ENCODE measurements around the gene PRG3.
"Not testable (repeated sequence)": the region's sequence is repeated elsewhere in the genome, so short reads cannot be mapped to it uniquely, and the experiment has no call there.

The PRG3 gene

DNA sequence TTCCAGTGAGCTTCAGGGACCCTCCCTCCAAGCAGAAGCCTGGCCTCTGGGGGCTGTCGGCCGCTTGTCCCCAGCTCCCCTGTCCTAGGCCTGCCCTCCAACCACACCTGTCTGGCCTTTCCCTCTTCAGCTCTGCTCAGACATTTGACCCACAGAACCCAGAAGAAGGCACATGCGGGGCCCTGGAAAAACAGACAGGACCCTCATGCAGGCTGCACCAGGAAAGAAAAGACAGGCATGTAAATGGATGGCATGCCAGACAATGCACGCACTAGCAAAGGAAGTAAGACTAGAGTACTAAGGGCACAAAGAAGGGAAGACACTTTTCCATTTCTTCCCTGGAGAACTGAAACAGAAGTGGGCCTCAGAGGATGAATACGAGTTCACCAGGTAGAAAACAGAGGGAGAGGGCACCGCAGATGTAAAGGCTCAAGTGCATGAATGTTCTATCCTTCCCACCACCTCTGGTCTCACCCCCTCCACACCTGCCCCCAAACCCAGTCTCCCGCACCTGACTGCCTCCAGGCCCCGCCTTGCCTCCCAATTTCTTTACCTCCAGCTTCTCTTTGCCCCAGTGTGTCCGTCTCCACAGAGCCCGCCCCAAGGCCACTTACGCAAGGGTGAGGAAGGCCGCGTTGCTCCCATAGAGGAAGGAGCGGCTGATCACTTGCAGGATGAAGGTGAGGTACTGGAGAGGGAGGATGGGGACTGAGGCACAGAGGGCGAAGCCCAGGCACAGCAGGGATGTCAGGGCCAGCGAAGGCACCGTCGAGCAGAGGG is 28.6 kb upstream of the PRG3 start:
- in situ Hi-C loops (cut with HindIII; ENCODE audit: low sequenced_read_pairs), result no loop called here

DNA sequence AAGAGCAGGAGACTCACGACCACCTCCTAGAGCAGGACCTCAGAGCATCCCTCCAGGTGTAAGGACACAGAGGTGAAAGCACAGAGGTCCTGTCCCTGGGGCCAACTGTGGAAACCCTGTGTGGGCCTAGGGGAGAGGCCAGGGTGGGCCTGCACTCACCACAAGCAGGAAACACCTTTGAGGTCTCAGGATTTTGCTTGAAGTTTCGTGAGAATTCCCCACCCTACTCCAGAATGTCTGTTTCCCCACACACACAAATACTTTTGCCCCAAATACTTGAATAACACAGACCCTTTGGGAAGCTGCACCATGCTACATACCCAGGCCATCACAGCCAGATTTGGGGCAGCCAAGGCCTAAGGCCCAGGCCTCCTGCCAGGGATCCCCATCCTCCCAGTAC is 27.8 kb upstream of the PRG3 start:
- in situ Hi-C loops (cut with HindIII; ENCODE audit: low sequenced_read_pairs), result no loop called here

DNA sequence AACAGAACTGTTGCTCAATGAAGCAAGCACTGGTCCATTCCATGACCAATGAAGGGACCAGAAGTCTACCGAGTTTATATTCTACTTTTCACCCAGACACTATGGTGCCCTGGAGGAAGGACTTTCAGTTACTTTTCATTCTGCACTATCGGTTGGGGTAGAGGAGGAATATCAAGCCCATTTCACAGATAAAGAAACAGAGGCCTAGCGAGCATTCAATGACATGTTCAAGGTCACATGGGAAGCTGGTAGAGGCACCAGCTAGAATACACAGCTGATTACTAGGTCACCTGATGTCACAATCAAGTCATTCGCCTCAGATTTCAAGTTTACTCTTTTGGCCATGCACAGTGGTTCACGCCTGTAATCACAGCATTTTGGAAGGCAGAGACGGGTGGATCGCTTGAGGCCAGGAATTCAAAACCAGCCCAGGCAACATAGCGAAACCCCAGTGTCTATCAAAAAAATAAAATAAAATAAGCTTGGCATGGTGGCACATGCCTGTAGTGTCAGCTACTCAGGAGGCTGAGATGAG is 27.1 kb upstream of the PRG3 start:
- in situ Hi-C loops (cut with HindIII; ENCODE audit: low sequenced_read_pairs), result no loop called here

DNA sequence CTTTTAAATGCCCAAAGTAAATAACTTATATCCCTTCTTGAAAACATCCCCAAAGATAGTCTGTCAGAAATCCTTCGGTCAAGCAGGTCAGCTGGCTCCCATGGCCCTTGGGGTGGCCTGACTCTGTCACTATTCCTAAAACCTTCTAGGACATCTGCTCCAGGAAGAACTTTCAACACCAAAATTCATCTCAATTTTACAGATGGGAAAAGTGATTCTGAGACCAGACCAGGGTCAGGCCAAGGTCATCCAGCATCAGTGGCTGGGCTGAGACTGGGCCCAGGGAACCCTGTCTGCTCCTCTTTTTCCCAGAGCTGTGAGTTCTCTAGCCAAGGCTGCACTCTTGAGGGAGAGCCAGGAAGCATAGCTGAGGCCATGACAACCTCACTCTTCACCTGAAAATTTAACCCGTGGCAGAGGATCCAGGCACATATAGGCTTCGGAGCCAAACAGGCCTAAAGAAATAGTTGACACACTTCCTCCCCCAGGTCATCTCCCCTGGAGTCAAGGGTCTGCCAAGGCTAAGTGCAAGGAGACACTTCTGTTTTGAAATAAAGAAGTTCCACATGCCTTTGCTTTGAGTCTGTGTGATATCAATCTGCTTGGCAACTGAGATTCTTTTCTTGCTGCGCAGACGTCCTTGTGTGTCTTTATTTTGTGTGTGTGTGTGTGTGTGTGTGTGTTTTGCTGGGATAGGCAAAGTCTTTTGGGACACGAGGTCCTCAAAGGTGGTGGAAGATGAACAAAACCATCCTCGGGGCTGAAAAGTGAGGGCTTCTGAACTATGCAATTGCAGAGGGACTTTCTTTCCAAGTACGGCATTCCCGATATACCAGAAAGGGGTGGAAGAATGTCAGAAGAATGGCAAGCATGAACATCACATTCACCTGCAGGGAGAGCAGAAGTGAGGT is 26.3 kb upstream of the PRG3 start:
- in situ Hi-C loops (cut with HindIII; ENCODE audit: low sequenced_read_pairs), result no loop called here

DNA sequence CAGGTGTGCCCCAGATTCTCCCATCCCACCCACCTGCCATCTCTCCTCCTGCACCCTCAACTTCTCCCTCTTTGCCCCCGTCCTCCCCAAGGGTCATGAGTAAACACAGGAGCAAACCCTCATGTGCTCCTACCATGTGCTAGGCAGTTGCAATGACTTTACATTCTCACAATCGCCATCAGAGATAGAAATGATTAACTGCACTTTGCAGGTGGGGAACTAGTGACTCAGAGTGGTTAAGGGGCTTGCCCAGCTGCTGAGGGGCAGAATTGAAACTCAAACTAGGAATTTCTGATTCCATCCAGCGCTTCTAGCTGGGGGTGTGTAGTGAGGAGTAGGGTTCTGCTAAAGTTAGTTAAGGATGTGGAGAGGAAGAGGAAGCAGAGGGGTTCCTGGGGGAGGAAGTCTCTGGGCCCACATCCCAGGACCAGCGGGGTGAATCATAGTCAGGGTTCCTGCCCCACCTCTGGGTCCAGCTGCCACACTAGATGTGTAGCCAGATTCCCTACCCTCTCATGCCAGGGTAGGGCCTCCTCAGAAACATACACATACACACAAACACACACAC is 25.5 kb upstream of the PRG3 start:
- in situ Hi-C loops (cut with HindIII; ENCODE audit: low sequenced_read_pairs), result no loop called here

DNA sequence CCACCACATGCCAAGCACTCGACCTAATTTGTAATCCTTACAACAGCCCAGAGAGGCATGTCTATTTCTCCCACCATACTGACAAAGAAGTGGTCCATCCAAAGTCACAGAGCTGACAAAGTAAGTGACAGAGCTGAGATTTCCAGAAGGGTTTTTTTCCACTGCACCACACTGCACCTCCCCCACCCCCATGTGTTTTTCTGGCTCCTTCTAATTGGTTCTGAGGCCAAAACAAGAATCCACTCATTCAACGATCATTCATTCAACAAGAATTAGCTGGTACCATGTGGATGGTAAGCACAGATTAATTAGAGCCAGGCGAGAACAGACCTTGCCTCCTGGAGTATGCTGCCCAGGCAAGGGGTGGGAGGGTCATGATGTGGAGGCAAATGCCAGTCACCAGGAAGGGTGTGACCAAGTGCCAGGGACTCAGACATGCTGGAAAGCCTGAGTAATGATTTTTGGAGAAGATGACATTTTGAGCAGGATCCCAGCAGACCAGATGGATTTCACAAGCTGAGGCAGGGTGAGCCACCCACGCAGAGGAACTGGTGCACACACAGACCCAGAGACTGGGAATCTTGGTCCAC is 24.4 kb upstream of the PRG3 start:
- in situ Hi-C loops (cut with HindIII; ENCODE audit: low sequenced_read_pairs), result no loop called here

DNA sequence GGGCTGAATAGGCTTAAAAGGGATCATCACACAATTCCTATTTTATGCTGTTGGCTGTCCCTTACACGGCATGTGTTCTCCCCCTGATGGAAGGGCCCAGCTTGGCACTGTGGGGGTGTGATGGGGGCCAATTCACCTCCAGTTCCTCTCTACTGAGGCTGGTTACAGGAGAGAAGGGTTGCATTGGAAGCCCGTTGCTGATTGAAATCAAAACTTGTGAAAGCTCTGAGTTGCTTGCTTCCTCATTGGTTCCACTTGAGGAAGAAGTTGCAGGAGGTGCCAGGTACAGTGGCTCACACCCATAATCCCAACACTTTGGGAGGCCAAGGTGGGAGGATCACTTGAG is 22.8 kb upstream of the PRG3 start:
- in situ Hi-C loops (cut with HindIII; ENCODE audit: low sequenced_read_pairs), result no loop called here

DNA sequence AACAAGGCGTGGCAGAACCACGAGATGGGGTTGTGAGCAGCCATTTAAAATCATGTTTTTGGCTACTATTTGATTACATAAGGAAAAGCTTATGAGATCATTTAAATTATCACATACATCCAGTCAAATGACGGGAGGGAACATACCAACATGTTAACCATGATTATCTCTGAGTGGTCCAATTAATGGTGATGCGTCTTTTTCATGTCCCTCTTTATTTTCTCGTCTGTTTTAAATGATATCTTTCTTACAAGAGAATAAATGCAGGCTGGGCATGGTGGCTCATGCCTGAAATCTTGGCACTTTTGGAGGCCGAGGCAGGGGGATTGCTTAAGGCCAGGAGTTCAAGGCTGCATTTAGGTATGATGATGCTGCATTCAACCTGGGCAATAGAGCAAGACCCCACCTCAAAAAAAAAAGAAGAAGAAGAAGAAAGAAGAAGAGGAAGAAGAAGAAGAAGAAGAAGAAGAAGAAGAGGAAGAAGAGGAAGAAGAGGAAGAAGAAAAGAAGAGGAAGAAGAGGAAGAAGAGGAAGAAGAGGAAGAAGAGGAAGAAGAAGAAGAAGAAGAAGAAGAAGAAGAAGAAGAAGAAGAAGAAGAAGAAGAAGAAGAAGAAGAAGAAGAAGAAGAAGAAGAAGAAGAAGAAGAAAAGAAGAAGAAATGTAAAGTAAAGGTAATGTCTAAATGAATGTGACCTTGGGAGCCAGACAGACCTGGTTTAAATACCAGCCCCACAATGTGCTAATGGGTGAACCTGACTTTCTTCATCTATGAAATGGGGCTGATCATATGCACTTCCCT is 22.3 kb upstream of the PRG3 start:
- in situ Hi-C loops (cut with HindIII; ENCODE audit: low sequenced_read_pairs), result not testable (repeated sequence)

DNA sequence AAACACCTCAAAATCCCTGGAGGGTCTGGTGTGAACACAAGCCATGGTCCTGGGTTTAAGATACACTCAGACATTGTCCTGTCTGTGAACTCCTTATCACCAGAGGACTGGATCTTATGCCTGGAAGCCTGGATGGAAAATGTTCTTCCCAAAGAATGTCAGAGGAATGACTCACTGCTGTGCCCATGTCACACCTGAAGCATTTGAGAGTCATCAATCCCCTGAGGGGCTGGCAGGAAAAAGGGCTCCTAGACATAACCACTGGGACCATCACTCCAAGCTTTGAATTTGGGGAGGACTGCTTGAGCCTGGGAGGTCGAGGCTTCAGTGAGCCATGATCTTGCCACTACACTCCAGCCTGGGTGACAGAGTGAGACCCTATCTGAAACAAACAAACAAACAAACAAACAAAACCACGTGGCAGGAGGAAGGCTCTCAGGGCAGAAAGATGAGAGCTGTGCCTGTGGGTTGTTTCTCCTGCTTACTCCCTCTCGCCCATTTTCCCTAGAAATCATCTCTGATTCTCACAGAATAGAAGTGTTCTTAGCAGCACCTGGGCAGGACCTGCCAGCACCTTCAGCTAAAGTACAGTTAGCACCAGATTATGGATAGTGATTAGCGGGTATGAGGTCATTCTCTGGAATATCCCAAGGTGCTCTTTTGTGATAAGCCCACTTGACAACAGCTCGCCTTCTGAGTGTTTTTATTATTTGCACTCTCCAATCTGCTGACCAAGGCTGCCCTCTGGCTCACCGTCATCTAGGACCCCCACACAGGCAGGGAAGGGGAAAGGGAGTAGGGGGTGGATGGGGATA is 21.4 kb upstream of the PRG3 start:
- in situ Hi-C loops (cut with HindIII; ENCODE audit: low sequenced_read_pairs), result no loop called here

DNA sequence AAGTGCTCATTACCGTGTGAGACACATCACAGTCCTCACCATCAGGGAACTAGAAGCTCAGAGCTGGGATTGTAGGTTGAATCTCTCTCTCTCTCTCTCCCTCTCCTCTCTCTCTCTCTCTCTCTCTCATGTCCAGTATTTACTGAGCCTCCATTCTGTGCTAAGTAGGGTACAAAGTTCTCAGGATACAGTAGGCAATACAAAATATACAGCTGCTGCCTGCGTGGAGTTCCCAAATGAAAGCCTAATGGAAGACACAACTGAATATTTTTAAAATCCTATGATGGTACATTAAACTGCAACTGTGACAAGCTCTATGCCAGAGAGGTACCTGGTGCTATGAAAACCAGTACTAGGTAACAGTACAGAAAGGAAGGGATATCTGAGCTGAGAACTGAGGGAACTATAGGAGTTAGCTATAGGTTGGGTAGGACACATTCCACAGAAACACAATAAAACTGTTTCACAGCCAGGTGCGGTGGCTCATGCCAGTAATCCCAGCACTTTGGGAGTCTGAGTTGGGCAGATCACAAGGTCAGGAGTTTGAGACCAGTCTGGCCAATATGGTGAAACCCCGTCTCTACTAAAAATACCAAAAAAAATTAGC is 19.1 kb upstream of the PRG3 start:
- in situ Hi-C loops (cut with HindIII; ENCODE audit: low sequenced_read_pairs), result no loop called here

DNA sequence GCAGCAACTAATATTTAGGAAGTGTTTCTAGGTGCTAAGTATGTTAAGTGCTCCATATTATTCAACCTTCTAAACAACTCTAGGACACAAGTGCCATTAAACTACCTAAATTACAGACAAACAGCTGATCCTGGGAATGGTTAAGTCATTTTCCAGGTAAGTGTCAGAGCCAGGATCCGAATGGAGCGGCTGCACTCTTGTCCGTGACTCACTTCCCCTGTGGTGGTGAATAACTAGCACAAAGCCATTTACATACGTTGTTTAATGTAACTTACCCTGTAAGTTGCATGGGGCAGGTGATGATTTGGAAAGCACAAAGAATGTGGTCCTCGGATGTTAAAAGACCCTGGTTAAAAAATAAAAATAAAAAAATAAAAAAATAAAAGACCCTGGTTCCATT is 18.3 kb upstream of the PRG3 start:
- in situ Hi-C loops (cut with HindIII; ENCODE audit: low sequenced_read_pairs), result no loop called here

DNA sequence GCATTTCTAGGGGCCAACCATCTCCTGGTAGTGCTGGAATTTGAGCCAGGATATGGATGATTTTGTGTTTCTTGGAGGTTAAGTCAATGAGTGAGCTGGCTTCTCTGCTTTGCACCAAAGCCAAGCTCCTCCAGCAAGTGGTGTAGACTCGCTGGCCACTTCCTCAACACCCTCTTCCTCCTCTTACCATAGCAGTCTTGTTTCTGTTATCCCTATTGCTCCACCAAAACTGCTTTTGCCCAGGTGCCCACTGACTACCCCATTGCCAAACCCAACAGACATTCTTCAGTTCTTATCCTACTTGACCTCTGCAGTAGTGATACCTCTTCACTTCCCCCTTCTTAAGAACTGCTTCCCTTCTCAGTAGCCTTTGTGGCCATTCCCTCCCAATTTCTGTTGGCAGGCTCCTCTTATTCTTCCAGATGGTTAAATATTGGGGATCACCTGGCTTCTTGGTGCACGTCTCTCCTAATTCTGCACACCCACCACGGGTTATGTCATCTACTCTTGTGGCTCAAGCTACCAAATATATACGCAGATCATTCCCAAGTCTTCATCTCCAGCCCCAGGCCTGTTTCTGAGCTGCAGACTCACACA is 16.5 kb upstream of the PRG3 start:
- in situ Hi-C loops (cut with HindIII; ENCODE audit: low sequenced_read_pairs), result no loop called here

DNA sequence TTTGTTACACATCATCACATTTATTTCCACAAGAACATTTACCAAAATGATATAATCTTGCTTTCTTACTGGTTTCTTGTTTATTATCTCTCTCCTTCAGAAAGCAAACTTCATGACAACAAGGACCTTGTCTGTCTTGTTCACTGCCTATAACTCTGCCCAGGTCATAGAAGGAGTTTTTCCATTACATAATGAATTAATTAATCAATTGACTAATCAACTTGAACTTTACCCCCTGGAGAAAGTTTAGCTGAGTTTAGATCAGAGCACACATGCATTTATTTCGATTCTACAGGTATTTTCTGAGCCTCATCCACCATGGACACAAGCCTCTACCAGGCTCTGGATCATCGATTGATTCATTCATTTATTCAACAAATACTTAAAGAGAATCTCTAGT is 15.8 kb upstream of the PRG3 start:
- in situ Hi-C loops (cut with HindIII; ENCODE audit: low sequenced_read_pairs), result no loop called here

DNA sequence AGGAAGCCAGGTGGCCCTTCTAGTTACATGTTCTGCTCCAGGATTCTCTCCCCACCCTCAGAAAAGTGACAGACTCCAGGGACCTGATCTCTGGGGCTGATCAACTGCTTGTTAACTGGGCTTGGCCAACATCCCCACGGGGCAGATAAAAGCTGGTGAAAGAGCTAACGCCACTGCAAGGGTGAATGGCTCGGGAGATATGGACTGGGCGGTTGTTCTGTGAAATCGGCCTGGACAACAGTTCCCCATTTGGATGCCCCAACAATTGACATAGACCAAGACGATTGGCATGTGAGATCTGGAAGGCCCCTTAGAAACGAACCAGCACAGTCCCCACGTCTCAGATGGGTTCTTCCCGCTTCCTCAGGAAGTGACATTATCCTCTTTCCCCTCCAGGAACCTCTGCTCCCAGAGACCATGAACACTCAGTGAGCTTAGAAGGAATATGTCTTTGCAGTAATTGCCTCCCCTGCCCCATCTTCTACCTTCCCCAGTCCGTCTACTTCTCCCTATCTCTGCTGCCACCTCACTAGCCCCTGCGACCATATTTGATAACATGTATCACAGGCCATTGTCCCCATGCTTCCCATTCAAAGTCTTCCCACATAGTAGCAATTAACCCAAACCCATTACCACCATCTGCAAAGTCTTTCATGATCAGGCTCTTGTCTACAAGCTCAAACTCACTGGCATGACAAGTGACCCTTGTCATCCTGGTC is 15.1 kb upstream of the PRG3 start:
- in situ Hi-C loops (cut with HindIII; ENCODE audit: low sequenced_read_pairs), result no loop called here

DNA sequence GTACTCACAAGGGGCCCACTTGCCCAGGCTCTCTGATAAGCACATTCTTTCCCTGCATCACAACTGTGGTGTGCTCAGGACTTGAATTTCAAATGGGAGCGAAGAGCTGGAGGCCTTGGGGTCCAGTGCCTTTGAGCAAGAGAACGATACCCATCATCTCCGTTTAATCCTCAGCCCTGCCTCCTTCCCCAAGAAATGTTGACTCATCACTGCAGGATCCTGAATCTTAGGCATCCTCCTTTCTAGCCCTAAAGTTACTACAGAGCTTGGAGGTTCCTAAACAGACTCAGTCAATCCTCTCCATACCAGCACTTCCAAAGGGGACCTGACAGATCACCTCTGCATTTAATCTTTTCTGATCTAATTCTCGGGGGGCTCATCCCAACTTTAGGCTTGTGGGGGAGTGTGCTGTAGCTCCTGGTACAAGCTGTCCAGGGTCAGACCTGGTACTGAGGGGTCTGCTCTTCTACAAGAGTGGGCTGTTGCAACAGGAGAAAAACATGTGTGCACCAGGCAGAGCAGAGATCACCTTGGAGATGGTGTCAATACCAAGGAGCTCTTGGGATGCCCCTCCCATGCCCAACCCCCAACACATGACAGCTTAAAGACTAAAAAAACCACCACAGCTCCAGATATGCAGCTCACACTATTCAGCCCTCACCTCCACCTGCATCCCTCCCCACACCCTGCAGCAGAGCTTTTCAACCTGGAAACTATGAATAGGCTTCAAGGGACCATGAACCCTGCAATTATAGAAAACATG is 13.4 kb upstream of the PRG3 start:
- in situ Hi-C loops (cut with HindIII; ENCODE audit: low sequenced_read_pairs), result no loop called here

DNA sequence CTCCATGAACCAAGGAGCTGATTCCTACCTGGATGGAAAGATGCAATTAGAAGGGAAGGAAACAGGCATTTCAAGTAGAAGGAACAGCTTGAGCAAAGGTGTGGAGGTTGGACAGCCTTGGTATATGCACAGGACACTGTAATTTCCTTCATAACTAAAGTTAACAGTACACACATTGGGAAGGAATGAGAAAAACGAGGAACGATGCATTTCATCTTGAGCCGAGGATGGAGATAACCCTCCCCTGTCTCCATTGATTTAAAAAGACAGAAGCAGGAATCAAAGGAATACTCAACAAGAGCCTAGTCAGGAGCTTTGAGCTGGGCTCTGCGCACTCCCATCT is 11.8 kb upstream of the PRG3 start:
- in situ Hi-C loops (cut with HindIII; ENCODE audit: low sequenced_read_pairs), result no loop called here

DNA sequence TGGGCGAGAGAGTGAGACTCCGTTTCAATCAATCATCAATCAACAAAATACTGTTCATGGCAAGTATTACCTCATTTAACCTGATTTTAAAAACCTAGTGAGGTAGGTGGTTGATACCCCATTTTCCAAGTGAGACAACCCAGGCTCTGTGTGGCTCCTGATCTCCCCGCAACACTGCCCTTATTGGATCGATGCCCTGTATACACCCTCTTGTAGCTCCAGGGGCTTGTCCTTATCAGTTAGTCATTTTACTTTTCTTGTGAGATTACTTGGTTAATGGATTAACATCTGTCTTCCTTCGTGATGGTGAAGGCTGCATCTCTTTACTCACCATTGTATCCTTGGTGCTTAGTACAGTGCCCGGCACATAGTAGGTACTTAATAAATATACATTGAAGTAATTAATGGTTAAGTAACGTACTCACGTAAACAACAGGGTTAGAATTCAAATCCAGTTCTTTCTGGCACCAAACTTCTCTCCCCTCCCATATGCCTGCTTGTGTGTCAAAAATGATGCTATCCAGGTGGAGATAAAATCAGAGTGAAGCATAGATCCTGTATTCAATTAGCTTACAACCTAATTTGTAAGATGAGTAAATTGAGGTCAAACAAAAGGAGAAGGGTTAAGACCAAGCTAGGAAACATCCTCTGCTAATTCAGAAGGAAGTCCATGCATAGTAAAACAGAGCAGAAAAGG is 11.3 kb upstream of the PRG3 start:
- in situ Hi-C loops (cut with HindIII; ENCODE audit: low sequenced_read_pairs), result no loop called here
